Hematopoietic multipotent progenitor cell treated with erythropoietin and hydrocortisone succinate and interleukin-3 and kit ligand, for 8 days (in vitro differentiated cells): ENCODE results near the gene CCT3.

ENCODE experiments used
- DNase-seq: peaks from one replicate; pipeline ENCODE4 v3.0.0-alpha.2; 2015

The CCT3 gene

GRCh38 chr1:156276966-156277381 lies 61.1 kb downstream of the CCT3 start:
- DNase-seq, result no peak

DNA sequence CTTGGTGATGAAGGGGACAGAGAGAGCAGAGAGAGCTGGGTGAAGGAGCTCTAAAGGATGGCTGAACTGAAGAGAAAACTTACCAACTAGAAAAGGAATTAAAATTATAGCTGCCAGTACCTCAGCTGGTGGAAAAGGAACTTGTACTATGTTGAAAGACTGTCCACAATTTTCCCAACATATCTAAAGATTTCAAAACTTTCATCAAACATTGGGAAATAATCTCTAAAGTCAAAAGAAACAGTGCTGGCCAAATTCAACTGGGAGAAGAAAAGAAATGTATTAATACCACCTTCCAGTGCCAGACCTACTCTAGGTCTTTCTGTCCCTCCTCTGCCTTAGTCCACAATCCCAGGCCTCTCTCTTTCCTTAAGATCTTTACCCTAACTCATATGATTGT lies 61.6 kb downstream of the CCT3 start:
- no peak for DNase-seq

DNA sequence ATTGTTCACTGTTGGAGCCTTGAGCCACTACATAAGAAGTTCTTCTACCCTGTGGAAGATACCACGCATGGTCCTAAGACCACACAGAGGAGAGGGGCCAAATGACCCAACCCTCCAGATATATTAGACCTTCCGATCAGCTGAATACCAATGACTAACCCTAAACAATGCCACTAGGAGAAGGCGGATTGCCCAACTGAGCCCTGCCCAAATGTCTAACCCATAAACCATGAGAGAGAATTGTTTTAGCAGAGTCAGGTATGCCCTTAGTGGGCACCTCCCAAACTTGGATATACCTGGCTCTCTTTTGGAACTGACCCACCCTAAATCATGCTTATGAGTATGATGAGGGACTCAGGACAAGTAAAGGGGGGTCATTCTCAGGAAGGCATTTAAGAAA lies 67.8 kb downstream of the CCT3 start:
- DNase-seq, result no peak

- DNase-seq, result no peak
These were observed 69.8 kb downstream of the CCT3 start for GRCh38 chr1:156268336-156268735.

DNA sequence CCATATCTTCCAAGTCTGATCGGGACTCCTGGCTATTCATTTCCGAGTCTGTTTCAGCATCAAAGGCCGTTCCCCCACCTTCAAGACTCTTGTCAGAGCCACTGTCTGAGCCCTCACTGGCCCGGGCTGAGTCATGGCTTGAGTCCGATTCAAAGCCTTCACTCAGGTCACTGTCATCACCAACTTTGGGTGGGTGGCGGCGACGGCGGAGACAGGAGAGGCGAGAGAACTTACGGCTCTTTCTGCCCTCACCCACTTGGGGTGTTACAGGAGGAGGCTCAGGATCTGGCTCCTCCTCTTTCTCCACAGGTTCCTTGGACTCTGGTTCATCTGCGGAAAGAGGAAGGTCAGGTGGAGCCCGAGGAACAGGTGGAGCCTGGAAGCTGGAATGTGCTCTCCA lies 72.0 kb downstream of the CCT3 start:
- DNase-seq, result no peak

GRCh38 chr1:156263288-156263655 lies 74.8 kb downstream of the CCT3 start:
- DNase-seq, result no peak

DNA sequence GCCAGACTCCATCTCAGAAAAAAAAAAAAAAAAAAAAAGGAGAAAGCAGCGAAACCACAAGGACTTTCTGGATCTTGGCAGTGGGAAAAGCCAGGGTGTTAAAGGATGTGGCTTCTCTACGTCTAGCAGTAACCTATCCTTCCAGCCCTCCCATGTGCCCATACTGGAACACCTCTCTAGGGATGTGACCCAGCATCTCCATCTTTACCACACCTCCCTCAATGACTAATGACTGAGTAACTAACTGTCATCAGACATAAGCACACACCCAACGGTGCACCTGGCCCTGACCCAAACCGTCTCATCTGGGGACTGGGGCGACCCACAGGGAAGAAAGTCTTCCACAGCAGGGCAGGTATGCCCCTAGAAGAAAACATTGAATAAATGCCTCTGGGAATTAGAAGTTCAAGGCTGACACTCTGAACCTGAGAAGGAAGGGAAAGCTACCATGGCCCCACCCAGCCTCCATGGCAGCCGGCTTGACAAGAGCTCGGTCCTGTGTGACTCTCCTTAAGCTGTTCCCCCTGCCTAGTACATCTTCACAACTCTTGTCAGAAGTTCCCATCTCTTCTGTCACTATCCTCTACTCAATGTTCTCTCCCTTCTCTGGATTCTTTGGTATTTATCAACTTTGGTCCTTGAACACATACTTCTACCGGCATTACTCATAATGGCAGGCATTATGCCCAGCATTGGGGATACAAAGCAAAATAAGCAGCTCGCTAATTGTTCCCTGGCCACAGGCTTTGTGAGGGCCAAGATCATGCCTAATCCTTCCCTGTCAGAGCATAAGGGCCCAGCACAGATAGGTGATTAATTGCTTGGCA lies 75.4 kb downstream of the CCT3 start:
- DNase-seq, result no peak

- DNase-seq, result no peak
These were observed 77.2 kb downstream of the CCT3 start for GRCh38 chr1:156260896-156261295.

DNA sequence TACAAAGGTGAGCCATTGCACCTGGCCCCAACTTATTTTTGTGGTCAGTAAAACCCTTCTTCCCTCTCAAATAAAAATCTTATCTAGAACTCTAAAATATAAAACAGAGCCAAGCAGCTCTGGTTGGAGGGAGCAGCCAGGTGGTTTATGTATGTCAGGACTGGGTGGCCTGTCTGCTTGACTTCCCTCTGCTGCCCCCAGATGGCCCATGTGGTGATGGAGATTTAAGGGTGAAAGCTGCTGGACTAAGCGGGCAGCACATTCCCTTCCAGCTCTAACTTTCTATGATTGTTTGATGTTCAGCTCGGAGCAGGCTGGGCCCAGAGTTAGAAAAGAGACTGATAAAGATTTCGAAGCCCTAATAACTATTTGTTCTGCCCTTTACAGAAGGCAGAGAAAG lies 78.3 kb downstream of the CCT3 start:
- DNase-seq, result peak; percentile 17
